HS-27A (cell line): ENCODE data around the gene TRIM2.
A peak's percentile ranks its signal among the peaks of the same experiment; 100 is the strongest.

Experiments
- DNase-seq: peaks from one replicate; pipeline ENCODE4 v3.0.0-alpha.2; 2012; ENCODE audit warnings: low read depth, missing footprints

Gene TRIM2

DNA sequence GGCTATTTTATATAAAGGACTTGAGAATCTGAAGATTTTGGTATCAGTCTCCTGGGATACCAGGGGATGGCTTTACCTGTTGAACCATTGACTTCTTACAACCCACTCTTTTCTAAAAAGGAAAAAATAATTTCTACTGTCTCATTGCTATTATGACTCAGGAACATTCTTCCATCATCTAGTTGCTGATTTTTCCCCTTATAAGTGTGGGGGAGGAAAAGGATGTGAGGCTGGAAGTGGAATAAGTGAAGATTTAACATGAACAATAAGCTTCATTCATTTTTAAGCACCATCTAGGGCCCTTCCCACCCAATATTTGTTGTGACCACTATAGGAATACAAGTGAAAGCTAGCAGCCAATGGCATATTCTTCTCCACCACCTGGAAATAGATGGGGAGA is 129.6 kb downstream of the TRIM2 start:
- DNase-seq, result no peak

DNA sequence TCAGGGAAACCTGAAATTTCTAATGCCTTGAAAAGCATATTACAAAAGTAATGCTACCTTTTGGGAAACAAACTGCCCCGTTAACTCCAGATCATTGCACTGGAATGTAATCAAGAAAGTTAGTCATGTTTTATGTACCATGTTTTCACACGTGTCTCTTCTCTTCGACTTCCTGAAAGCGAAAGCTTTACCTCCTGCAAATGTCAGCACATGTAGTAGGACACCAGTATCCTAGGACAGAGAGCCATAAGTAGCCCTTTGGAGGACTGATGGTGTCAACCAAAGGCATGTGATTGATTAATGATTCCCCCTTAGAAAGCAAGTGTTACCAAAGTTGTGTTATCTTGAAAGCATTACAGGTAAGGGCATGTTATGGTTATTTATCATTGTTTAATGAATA is 131.4 kb downstream of the TRIM2 start:
- no peak for DNase-seq

DNA sequence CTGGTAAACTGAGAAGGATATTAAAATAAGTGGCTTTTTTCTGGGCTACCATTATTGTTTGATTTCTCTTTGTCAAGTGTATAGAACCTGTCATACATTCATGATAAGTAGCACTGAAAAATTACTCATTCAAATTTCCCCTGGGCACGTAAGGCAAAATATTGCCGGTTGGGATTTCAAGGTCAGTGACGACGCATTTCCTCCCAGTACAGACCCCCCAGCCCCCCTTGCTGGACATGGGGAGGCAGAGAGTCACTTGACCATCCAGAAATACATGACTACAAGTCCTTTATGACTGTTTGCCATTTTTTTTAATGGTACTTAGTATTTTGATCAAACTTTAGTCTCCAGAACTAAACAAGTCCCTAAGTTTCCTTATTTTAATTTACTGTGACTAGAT is 133.4 kb downstream of the TRIM2 start:
- no peak for DNase-seq

DNA sequence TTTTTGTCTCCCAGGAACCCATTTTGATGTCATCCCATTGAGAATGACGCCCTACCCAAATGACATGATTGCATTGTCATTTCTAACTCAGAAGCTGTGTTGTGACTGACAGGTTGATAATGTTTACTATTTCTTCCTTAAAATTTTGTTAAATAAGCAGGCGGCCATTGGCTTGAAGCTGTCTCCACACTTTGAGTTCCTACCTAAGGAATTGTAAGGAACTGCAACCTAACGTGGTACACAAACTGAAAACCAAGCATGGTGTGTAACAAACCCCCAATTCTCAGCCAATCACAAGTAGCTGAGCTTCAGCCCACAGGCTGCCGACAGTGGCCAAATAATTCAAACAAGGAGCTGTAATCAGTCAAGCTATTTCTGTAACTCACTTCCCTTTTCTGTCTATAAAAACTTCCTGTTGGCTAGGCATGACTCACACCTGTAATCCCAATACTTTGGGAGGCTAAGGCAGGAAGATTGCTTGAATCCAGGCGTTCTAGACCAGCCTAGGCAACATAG is 137.4 kb downstream of the TRIM2 start:
- DNase-seq, result peak; percentile 29

DNA sequence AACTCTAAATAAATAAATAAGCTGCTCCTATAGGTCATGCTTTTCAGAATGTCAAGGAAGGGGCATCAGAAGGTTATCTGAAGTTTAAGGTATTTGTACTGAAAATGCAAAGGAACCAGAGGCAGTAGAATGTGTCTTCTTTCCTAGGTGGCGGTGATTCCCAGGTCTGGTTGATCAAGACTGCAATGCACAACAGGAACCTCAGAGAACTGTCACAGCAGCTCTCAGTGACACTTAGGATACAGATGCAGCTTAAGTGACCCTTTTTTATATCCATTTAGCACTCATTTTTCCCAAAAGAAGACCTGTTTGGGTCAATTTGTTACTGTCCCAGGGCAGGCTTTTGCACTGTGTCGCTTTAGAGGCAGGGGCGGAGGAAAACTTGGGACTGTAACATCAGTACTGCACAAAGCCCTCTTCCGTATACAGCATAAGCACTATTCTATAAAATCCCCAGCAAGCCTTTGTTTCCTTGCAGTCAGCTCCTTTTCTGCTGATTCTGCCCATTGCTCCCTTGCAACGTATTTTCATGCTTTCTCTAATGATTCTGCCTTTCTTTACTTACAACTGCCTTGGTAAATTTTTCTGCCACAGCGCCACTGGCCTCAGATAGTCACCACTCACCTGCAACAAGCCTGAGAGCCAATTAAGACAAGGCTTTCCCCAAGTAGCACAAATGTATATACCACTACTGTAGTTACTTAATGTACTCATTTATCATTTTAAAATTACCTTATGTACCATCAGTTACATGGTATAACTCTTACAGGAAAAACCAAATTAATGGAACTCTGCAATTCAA is 138.7 kb downstream of the TRIM2 start:
- DNase-seq, result no peak

DNA sequence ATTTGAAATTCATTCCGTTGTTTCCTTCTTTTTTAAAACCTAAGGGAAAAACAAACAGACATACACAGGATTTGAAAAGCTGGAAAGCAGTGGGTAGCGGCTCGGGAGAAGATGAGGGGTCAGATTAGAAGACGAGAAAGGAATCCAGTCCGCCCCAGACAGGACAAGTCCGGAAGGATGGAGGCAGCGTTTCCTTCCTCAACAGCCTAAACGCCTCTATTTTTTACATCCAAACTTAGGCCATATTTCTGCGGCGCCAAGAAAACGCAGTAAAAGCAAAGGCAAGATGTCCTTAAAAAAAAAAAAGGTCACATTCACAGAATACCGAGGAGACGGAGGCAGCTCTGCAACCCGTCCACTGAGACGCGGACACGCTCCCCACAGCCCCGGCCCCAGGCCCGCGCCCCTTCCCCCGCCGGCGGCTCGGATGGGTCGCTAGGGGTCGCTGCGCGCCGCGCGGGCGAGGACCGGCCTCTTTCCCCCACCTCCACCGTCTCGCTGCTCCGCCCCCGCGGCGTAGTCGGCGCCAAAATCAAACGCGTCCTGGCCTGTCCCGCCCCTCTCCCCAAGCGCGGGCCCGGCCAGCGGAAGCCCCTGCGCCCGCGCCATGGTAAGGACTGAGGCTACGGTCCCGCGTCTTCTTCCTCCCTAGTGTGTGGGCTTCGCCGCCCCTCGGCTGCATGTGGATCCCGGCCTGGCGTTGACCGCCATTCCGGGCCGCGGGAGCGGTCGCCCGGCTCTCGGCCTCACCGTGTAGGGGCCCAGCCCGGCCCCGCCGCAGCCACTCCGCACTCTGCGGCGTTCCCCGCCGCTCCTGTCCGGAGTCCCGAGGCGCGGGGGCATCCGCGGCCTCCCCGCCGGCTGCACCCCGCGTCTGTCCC is 140.1 kb downstream of the TRIM2 start, which contains the start of gene MND1:
TSS of gene MND1 (plus strand) at position 558 of the 881 bp plus-strand sequence. CDS start at position 608, 50 bp downstream.
- peak; percentile 69 for DNase-seq

DNA sequence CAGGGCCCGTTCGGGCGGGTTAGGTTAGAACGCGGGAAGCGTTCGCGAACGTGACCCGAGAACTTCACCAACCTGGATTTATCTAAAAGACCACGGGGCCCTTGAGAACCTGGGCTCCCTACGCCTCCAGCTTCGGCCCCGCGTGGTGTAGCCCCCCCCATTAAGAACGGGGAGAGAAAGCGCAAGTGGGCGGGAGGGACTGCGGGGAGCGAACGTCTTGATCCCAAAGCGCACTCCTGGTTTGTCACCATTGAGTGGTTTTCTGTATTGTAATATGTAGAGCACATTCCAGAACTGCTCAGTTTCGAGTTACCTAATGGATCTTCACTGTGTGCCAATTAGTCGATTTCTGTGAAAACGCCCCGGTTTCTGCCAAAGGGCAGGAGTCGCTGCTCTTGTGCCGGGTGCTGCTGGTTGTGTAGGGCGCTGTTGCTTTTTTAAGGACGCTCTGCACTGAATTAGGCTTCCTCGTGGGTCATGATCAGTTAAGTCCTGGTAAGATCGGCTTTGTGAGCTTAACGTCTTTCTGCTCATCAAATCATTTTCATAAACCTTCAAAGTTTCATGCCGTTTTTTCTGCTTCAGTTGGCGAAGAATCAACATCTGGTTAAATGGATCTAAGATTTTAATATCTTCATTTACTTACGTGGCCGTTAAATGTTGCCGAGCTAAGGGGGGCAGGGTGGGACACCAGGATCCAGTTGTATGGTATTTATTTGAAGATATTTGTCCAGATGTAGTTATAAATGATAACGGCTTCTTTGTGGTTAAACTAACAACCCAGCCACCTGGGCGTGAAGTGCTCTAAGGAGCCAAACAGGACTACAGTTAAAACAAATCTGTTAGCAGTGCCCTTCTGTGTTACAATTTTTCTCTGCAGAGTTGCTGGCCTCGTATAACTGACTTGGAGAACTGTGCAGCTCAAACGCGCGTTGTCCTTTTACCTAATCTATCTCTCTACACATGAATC is 141.1 kb downstream of the TRIM2 start:
- DNase-seq, result peak; percentile 61

DNA sequence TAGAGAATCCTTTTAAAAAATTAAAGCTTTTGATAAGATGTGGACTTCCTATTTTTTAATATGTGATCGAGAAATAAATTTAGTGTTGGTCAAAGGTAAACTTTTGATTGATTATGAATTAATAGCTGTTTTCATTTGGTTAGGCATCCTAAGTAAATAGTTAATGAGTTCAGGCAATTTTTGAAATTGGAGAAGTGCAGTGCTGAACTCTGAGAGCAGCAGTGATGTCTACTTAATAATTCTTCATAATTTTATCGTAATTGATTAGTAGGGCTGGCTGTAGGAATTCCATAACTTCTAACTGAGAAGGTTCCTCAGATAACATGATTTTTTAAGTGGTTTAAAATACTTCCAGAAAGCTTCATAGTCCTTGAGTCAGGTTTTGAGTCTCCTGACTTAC is 141.8 kb downstream of the TRIM2 start:
- DNase-seq, result no peak

DNA sequence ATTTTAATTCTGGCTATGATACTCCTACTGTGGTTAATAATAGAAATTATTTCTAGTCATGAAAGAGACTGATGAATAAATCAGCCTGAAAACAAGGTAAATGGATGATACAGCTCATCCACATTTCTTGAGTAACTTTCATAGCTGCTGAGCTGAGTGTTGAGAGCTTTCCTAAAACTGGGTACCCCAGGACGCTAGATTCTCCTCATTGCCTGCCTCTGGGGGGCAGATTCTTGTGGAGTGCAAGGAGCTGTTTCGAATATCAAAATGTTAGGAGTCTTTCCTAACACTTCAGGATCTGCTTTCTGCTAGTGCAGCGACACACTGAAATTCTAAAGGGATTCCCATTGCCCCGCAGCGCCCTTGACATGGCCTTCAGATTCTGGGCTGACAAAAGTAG is 142.3 kb downstream of the TRIM2 start:
- no peak for DNase-seq

DNA sequence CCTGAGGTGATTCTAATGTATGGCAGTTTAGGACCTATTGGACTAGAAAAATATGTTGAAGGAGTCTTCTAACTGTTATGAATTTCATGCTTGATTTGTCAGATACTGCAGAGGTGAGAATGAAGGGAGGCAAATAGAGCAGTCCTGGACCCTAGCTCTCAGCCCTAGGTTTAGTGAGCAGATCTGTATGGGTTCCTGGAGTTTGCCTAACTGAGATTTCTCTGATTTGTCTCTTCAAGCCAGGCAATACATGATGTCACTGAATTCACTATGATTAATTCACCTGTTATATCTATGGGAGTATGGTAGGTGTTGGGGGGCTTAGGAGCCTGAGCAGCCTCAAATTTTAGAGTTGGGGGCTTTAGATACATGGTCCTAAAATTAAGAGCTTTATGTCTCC is 142.9 kb downstream of the TRIM2 start:
- no peak for DNase-seq

DNA sequence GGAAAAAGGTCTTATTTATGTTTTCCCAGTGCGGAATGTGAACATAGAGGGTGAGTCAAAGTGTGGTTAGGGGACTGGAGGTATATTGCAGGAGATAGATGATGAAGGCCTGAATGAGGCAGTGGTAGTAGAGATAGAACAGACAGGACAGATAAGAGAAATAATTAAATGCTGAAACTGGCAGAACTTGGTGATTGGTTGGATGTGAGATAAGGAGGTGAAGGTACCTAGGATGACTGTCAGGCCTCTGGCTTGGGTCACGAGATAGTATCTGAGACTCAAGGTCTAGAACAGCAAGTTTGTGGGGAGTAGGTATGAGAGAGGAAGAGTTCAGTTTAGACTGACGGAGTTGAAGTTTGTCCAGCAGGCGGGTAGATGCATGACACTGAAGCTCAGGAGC is 143.8 kb downstream of the TRIM2 start:
- DNase-seq, result no peak

DNA sequence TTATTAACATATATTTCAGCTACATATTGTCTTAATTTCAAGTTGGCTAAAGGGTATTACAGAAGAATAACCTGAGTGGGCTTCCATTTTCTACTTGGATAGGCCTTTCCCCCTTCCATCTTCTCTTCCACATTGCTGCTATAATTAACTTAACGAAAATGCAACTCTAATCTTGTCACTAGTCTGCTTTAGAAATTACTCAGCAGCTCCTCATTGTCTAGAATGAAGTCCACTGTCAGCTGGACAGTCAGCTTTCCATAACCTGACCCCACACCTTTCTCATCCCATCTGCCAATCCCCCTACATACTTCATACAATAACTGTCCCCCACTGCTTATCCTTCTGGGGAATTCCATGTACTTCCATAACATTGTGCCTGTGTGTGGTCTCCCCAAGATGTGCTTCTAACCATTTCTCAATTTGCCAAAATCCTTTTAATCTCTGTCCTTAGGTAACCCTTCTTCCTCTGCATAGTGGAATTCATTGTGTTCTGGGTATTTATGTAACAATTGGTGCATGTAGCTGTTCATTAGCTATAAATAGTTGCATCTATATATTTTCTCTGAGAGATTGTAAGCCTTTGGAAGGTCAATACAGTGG is 145.1 kb downstream of the TRIM2 start:
- DNase-seq, result no peak

DNA sequence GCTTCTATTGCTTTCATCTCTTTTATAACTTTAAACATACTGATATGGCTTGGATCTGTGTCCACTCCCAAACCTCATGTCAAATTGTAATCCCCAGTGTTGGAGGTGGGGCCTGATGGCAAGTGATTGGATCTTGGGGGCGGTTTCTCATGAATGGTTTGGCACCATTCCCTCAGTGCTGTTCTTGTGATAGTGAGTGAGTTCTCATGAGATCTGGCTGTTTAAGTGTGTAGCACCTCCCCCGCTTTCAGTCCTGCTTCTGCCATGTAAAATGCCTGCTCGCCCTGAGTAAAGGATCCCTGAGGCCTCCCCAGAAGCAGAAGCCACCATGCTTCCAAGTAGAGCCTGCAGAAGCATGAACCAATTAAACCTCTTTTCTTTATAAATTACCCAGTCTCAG is 157.9 kb downstream of the TRIM2 start:
- no peak for DNase-seq

DNA sequence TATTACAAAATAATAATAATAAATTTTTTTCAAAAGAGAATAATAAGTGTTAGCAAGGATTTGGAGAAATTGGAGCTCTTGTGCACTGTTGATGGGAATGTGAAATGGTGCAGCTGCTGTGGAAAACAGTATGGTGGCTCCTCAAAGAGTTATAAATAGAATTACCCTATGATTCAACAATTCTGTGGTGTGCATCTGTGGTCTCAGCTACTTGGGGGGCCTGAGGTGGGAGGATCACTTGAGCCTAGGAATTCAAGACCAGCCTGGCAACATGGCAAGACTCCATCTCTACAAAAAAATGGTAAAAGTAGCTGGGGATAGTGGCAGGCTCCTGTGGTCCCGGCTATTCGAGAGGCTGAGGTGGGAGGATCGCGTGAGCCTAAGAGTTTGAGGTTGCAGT is 159.8 kb downstream of the TRIM2 start:
- DNase-seq, result no peak

DNA sequence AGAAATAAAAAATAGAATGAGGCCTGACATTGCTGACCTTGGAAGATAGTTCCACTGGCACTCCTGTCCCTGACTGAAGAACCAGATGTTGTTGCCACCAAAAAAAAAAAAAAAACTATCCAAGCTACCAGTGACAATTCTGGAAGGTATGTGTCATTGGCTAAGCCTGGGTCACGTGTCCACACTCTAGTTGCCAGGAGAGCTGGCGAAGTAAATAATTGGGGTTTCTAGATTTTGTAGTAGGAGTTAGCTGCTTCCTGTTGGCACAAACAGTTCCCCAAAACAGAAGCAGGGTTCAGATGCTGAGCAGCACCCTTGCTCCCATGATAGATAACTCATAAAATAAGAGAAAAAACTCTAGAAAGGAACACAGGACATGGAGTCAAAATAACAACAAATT is 160.8 kb downstream of the TRIM2 start:
- DNase-seq, result no peak

DNA sequence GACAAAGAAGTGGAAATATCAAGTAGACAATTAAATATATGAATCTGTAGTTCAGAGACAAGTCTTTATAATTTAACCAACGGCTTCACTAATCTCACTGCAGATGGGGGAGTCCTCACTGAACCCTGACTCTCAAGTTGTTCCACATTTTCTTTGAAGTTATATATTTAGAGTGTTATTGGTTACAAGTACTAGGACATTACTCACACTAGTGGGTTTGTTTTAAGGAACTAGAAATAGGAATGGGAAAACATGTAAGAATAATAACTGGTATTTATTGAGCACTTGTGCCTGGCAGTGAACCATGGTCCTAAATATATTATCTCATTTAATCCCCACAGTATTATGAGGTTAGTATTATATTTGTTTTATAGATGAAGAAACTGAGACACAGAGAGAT is 162.2 kb downstream of the TRIM2 start:
- no peak for DNase-seq

DNA sequence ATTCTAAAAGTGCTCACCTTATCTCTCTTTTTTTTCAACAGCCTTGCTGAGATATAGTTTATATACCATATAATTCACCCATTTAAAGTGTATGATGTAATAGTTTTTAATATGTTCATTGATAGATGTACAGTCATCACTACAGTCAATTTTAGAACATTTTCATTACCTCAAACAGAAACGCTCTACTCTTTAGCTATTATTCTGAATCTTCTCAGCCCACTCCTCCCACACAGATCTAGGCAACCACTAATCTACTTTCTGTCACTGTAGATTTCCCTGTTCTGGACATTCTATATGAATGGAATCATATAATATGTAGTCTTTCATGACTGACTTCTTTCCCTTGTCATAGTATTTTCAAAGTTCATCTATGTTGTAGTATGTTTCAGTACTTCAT is 162.8 kb downstream of the TRIM2 start:
- DNase-seq, result no peak

DNA sequence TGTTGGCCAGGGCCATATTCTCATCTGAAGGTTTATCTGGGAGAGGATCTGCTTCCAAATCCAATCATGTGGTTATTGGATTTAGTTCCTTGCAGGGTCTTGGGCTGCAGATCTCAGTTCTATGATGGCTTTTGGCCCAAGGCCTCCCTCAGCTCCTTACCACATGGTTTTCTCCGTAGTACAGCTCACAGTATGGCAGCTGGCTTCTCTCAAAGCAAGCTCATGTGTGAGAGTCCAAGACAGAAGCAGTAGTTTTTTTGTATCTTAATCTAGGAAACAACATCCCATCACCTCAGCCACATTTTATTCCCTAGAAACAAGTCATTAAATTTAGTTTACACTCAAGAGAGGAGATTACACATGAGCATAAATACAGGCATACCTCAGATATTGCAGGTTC is 164.8 kb downstream of the TRIM2 start:
- no peak for DNase-seq

DNA sequence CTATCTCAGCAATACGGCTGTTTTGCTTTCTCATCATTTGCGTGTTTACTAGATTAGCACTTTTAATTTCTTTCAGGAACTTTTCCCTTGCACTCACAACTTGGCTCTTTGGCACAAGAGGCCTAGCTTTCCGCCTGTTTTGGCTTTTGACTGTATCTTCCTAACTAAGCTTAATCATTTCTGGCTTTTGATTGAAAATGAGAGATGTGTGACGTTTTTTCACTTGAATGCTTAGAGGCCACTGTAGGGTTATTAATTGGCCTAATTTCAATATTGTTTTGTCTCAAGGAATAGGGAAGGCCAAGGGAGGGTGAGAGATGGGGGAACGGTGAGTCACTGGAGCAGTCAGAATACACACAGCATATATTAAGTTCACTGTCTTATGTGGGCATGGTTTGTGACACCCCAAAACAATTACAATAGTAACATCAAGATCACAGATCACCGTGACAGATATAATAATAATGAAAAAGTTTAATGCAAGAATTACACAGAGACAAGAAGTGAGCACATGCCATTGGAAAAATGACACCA is 167.5 kb downstream of the TRIM2 start:
- DNase-seq, result no peak

DNA sequence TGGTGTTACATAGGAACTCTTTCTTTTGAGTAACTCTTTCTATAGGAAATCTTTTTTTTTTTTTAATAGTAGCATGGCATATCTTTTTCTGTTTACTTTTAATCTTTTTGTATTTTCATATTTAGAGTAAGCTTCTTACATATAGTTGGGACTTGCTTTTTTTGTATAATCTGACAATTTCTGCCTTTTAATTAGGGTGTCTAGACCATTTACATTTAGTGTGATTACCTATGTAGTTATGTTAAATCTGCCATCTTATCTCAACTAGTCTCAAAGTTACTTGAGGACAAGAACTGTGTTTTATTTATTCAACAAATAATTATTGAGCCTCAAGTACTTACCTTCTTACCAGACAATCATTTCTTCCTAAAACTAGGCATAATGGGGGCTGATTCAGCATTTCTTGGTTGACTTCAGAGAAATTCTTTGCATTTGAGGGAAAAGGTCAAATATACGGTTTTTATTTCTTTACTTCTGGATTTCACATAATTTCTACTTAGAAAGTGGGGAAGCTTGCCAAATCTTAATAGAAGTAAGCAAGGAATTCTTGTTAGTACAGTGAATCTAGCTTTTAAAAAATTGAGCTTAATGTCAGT is 168.8 kb downstream of the TRIM2 start:
- DNase-seq, result no peak

DNA sequence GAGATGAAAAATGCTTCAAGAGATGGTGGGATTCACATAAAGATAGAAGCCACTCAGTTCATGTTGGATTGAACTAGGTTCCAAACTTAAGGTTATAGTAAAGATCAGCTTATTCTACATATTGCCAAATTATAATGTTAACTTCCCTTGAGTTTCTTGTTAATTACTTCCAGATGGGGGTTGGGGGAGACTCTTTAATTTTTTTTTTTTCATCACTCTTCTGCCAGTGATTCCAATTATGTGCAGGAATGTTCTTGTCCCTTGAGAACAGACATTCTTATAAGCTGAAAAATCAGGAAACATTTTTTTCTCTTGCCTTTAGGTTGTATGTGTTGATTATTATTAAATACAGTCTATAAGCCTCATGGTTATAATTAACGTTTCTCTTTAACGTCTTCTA is 170.2 kb downstream of the TRIM2 start:
- DNase-seq, result no peak
